GM19351 (cell line): ENCODE measurements around the gene PRMT7.
A peak's percentile ranks its signal among the peaks of the same experiment; 100 is the strongest.
"Not testable (repeated sequence)": the region's sequence is repeated elsewhere in the genome, so short reads cannot be mapped to it uniquely, and the experiment has no call there.

Source experiments
- ATAC-seq: cut with Tn5 transposase; IDR thresholded peaks from one replicate; pipeline ENCODE4 v1.9.1; 2021; ENCODE audit warnings: mild to moderate bottlenecking, moderate library complexity; ENCODE audit not compliant: unreplicated experiment

PRMT7 gene

DNA sequence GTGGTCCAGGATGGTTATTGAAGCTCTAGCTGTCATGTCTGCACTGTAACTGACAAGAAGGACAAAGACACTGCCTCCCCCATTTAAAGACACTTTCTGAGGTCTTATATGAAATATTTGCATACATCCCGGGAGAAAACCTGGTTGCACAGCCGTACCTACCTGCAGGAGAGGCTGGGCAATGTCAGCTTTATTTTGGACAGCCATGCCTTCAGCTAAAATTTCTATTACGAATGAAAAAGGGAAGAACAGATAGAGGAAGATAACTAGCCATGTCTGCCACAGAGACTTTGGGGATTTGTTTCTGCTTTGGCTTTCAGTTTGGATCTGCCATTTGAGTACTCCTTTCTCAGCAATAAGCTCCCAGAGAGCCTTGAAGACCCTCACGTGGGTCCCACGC, 27.5 kb upstream of the PRMT7 start:
- no peak for ATAC-seq

DNA sequence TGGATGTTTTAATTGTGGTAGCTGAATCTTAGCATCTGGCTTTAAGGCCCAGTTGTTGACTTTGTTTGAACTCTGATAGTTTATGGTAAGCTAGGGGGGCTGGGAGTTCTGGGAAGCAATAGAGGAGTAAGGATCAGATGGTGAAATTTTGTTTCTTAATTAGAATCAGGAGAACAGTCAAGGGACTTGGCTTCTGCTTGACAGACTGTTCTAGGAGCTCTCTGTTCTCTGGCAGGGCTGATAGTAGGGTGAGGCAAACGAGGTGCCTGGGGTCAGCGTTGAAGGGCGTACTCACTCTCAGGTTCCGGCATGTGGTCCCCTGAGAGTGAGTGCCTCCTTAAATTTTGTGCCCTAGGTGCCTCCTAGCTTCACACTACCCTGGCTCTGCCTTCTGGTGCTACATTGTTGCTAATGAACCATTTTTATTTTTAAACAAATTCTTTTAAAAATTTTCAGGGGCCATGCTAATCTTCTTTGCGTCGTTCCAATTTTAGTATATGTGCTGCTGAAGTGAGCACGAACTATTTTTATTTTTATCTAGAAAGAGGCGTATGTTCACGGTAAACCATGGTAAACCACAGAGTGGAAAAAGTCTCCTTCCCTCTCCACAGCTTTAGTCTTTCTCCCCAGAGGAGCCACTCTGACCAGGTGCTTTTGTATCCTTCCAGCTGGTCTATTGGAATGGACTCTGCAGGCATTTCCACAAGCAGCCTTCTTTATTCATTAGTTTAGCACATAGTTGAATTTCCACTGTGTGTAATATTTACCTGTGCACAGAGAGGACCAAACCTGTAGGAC, 26.8 kb upstream of the PRMT7 start:
- ATAC-seq: peak; percentile 41

DNA sequence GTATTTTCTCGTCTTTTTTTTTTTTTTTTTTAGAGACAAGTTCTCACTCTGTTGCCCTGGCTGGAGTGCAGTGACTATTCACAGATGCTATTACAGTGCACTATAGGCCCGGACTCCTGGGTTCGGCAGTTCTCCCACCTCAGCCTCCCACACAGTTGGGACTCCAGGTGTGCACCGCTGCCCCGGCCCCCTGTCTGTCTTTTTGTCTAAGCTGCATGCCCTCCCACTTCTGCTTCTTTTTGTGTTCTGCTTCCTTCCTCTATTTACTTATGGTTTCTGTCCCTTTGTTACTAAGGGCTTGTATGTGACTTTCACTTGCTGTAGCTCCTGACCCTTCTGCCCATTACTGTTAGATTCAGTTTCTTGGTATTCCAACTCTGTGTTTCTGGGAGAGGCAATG, 26.0 kb upstream of the PRMT7 start:
- peak; percentile 59 for ATAC-seq

DNA sequence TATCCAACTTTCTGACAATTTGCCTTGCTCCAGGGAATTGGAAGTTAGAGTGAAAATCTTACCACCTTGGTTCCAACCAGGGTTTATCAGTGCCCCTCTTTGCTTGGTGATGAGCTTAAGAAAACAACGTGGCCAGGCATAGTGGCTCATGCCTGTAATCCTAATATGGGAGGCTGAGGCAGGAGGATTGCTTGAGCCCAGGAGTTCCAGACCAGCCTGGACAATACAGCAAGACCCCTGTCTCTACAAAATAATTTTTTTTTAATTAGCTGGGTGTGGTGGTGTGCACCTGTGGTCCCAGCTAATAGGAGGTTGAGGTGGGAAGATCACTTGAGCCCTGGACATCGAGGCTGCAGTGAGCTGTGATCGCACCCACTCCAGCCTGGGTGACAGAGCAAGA, 25.1 kb upstream of the PRMT7 start:
- ATAC-seq: no peak

DNA sequence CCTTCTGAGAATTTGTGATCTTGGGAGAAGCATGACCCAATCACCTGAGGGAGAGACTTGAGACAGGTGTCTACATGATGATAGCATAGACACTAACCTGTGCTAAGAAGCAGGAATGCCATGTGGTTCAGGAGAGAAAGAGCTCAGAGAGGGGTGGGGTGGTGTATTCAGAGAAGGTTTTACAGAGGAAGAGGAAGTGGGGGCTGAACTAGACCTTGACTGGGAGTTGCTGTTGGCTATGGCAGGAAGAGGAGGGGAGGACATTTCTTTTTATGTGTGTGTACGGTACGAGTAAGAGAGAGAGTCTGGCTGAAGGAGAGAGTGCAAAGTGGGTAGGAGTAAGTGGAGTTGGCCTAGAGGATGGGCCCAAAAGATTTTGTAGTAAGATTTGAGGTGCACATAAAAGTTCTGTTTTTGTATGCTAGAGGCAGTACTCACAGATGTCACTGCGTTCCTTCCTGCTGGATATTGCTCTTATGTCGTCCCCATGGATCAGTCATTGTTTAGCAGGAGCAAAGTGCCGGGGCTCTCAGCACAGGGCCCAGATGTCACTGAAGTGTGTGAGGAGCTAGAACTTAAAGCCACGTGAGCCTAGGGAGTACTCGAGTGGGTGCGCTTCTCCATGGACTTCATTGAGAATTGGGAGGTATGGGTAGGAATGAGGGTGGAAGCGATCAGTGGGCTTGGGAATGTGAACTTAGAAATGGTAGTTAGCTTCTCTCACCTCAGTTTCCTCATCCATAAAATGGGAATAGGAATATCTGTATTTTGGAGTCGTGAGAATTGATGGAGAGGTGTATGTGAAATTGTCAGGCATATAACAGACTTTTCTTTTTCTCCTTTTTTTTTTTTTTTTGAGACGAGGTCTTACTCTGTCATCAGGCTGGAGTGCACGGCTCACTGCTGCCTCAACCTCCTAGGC, 24.4 kb upstream of the PRMT7 start:
- no peak for ATAC-seq

DNA sequence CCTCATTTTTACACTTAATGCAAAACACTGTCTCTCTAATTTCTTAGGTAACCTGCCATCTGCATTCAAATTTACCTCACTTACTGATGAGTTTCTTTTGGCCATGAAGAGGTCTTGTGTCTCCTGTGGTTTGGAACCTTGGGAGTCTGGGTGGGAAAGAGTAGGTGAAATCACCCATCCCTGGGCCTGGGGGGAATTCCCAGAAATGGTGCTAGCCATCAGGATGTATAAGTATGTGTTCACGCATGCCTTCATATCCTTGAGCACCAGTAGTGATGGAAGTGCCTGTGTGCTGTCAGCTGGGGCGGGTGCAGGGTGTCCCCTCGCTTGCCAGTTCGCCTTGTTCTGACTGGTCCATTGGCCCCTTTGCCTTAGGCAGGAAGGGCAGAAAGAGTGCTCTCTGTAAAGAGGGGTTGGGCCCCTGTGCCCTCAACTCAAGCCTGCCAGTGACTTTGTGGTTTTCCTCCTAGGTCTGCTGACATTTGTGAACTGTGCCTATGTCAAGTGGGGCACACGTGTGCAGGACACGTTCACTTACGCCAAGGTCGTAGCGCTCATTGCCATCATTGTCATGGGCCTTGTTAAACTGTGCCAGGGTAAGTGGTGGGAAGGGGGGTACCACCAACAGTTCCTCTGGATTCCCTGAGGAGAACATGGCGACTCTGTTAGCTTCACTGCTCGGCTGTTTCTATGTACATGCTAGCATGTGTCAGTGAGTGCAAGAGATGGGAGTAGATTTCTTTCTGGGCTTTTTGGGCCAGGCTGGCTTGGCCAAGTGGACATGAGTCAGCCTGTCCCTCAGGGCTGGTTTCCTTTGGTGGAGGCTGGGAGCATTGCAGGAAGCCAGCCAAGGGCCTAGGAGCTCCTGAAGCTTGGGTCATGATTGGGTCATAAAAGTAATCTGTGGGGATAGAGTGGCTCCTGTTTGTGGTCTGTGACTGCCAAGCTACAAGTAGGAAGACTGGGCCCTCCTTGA, 23.3 kb upstream of the PRMT7 start:
- ATAC-seq: no peak

DNA sequence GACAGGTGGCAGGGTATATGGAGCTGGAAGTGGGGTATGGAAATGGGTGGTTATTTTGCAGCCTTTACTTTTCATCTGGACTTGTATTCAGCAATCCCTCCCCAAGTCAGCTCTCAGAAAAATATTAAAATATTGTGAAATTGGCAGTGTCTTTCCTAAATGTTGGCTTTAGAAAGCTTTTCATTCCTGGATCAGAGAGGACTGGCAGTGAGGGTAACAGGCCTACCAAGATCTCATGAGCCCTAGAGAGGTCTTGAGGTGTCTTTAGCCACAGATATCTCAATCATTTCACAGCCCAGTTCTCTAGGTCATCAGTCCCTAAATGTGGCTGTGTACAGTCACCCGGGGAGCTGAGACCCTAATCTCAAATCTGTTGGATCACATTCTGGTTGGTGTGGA, 22.6 kb upstream of the PRMT7 start:
- ATAC-seq: no peak

DNA sequence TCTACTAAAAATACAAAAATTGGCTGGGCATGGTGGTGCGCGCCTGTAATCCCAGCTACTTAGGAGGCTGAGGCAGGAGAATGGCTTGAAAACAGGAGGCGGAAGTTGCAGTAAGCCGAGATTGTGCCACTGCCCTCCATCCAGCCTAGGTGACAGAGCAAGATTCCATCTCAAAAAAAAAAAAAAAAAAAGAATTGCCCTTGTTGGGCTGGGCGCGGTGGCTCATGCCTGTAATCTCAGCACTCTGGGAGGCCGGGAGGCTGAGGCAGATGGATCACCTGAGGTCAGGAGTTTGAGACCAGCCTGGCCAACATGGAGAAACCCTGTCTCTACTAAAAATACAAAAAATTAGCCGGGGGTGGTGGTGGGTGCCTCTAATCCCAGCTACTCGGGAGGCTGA, 22.0 kb upstream of the PRMT7 start:
- ATAC-seq: not testable (repeated sequence)

DNA sequence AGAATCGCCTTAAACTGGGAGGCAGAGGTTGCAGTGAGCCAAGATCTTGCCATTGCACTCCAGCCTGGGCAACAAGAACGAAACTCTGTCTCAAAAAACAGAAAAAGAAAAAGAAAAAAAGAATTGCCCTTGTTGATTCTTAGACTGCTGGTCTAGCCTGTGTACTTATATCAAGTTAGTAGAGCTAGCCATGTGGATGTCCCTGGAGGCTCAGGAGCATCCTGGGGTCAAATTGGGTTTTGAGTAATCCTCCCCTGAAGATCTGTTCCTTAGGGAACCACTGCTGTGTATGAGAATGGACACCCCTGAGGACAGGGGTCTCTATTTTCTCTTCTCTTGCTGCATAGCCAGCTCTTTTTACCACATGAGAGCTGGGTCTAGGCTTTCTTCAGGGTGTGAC, 21.6 kb upstream of the PRMT7 start:
- ATAC-seq: no peak

DNA sequence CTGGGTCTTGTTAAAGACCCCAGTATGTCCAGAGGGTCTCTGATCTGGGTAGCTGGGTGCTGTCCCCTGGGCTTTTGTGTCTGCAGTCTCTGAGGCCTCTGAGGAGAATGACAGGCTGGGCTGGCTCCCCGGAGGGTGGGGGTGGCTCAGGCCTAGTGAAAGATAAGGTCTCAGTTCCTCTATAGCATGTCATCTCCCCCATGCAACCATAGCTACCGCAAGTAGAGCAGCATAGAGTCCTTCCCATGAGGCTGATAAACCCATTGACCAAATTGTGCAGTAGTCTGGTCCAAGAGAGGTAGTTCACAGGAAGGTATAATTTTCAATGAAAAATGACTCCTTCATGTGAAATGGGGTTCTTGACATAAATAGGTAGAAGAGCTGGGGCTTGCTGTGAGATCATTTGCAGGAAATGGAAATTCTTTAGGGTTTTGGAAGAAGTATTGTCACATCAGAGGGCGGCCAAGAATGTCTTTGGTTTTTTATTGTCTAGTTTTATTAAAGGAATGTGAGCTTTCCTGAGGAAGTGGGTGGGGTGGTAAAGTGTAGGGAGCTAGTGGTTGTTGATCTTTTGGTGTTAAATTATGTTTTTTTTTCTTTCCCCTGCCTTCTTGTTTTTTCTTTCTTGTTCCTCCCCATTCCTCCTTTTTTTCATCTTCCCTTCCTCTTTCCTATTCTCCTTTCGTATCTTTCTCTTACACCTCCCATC, 21.0 kb upstream of the PRMT7 start:
- ATAC-seq: peak; percentile 89

DNA sequence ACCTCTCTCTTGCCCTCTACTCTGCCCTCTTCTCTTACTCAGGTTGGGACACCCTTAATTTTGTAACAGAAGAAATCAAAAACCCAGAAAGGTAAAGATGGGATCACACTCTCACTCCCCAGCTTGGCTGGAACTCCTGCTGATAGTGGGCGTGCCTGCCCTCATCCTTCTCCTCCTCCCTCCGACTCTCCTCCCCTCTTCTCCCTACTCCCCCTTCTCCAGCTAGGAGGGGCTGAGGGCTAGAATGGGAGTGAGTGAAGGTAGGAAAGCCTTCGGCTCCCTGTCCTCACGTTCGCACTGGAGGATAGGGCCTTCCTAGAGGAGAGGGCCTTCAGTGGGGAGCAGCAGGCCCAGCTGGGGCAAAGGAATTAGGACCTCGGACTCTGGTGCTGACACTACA, 20.4 kb upstream of the PRMT7 start:
- ATAC-seq: no peak

DNA sequence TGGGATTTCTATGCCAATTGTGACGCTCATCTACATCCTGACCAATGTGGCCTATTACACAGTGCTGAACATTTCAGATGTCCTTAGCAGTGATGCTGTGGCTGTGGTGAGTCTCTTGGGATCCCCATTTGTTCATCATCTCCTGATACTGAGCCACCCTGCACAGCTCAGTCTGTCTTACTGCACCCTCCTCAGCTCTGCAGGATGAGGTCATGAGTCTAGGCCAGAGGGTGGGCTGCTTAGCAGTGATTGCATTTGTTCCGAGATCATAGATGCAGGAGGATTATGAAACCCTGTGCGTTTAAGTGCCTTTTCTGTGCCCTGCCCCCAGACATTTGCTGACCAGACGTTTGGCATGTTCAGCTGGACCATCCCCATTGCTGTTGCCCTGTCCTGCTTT, 19.6 kb upstream of the PRMT7 start:
- ATAC-seq: no peak

DNA sequence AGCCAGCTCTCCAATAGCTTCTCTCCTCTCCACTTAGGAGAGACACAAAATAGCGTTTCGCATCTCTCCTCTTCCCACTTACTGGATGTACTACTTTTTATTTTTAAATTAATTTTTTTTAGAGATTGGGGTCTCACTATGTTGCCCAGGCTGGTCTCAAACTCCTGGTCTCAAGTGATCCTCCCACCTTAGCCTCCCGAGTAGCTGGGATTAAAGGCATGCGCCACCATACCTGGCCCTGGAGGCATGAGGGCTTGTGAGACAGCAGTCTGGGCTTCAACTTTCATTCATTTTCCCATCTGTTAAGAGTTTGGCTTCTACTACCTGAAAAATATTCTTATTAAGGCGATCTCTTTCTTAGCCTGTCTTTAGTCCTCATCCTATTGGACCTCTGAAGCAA, 18.4 kb upstream of the PRMT7 start:
- ATAC-seq: no peak

DNA sequence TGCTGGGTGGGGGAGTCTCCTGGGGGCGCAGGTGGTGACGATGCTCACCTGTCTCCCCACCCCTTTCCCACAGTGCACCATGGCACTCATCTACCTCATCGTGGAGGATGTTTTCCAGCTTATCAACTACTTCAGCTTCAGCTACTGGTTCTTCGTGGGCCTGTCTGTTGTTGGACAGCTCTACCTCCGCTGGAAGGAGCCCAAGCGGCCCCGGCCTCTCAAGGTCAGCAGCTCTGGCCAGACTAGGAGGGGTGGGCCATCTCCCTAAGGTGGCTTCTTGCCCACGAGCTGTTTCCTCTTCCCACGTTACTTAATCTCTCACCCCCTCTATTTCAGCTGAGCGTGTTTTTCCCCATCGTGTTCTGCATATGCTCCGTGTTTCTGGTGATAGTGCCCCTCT, 14.5 kb upstream of the PRMT7 start:
- no peak for ATAC-seq

DNA sequence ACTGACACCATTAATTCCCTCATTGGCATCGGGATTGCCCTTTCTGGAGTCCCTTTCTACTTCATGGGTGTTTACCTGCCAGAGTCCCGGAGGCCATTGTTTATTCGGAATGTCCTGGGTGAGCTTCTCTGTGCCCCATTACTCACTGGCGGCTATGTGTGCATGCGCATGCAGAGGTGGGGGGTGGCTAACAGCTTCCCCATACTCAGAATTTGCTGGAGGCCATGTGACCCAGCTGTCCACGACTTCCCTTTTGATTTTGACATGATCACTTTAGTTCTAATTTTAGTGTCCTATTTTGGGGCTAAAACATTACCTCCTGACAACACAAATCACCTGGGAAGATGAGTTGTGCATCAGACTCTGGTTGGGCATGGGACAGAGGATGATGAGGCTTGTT, 14.1 kb upstream of the PRMT7 start:
- ATAC-seq: no peak

DNA sequence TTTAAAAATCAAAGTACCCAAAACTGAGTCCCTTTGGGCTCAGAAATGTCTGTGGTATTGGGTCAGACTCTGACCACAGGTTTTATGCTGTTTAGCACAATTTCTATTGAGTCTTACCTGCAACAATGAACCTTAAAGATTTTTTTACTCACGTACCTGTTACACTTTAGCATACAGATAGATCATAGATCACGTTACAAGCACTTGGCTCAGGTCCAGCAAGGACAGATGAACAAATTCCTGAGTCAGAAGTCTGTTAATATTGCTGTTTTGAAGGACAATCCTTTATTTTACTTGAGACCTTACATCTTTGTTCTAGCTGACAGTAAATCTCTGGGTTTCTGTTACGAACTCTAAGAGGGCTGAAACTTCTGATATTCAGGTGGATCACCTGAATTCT, 12.9 kb upstream of the PRMT7 start:
- no peak for ATAC-seq

DNA sequence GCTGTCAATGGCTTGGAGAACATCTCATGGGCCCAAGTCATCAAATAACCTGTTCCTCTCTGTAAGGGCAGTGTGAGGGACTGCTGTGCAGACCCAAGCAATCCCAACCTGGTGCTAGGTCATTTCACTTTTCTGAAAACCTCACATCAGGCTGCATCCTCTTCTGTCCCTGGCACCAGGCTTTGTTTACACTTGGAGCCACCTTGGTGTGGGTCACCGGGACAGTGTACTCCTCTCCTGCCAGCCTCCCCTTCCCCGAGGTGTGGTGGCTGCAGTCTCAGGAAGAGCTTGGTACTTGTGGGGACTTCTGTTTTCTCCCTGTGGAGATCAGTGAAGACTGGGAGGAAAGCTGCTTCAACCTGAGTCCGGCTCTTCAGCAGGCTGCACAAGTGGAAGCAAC, 12.5 kb upstream of the PRMT7 start:
- no peak for ATAC-seq

DNA sequence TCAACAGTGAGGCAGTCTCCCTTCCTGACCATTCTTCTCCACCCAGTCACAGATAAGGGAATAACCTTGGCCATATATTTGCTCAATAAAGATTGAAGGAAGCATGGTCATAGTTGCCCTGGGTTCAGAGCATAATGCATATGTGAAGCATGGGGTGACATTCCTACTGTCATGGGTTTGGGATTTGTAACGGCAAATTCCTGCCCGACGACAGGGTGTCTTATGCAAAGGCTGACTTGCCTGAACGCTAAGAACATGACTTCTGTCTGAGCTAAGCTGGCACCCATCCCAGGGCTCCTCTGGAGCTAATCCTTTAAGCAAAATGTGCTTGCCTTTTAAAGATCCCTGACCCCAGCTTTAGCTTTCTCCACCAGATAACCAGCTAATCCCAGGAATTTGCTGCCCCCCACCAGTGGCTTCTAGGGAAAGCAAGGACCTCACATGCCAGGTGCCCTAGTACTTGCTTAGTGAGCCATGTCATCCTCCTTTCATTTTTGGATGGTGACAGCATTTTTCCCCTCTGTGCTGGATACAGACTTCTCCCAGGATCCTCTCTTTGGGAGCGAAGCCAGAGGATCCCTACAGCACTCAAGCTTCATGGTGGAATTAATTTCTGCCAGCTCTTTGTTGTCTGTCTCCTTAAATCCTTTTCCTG, 11.8 kb upstream of the PRMT7 start:
- ATAC-seq: no peak

DNA sequence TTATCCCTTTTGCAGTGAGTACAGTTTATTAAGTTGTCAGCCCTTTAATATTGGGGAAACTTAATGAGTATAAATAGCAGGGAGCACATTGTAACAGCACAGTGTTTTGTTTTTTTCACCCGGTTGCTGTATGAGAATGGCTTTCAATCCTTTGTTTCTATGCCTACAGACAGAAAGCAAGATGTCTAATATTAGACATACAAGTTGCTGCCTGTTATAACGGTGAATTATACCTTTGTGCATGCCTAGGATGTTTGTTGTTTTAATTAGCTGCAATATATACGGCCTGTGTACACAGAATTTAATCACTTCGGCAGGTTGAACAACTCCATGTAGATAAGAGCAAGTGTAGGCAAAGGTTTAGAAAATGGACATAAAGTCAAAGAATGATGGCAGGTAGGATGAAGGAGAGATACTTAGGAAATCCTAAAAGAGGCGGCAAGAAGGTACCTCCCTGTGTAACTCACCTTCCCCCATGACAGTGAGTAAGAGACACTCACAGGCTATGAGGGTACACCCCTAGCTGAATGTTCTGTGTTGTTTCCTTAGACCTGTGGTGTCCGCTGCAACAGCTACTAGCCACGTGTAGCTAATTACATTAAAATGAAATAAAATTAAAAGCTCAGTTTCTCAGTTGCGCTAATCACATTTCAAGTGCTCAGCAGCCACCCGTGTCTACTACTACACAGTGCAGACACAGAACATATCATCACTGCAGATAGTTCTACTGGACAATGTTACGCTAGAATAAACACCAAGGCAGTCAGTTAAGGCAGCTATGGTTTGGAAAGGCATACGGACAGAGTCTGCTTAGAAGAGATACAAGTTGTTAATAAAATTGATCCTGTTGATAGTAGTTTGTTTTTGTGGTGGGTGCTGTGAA, 11.0 kb upstream of the PRMT7 start:
- ATAC-seq: no peak
